SW480 (cell line): ENCODE measurements around the gene RHCG.

Experiments
- DNase-seq: peaks from one replicate; pipeline ENCODE4 v3.0.0-alpha.2; 2016; ENCODE audit warnings: low spot score

The RHCG gene

DNA sequence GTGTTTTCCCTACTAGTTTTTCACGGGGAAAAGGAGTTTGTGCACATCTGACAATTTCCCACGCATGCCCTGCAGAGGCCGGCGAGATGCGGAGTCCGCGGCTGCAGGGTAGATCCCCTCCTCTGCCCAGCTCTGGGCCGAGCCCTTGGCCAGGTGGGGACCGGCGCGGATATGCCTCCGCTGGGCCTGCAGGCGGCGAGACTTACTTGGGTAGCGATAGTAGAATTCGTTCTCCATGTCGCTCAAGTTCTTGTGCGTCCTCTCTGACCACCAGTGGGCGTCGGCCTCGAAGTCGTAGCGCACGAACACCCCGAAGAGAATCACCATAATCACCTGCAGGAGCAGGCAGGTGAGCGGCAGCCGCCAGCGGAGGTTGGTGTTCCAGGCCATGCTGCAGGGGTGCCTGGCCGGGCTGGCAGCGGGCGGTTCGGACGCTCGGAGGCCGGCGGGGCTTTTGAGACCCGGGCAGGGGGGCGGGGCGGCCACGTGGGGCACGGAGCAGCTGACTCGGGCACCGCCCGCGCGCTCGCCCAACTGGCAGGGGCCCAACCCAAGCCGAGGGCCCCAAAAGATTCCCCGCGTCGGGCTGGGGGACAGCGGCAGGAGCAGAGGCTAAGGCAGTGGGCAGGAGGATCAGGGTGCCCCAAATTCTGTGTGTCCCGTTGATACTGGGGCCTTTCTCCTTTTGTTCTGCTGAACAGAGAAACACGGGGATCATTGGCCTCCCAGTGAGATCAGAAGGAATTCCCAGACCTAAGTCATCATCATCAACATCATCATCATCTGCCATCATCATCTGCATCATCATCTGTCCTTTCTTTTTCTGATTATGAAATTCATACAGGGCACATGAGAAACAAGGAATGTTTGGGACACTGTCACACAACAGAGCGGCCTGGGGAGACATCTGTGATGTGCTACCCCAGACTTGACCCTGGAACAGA lies at the start of gene RHCG:
TSS of gene RHCG (minus strand) at position 429 of the 944 bp plus-strand sequence. CDS start at position 390, 39 bp downstream.
- peak; percentile 79 for DNase-seq

DNA sequence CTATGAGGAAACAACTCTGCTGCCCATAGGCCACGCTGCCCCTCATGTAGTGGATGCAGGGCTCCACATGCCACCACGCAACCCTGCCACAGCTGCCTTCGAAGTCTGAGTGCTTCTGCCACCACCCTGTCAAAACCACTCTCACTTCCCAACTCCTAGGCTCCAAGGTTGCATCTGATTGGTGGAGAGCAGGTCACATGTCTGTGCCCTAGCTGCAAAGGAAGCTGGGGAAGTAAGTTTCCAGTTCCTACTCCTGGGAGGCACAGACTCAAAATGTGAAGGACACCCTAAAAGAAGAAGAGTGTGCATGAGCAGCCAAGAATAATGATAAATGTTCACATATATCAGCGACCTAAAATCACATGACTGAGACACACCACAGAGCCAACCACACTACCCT lies 47.0 kb upstream of the RHCG start:
- no peak for DNase-seq

DNA sequence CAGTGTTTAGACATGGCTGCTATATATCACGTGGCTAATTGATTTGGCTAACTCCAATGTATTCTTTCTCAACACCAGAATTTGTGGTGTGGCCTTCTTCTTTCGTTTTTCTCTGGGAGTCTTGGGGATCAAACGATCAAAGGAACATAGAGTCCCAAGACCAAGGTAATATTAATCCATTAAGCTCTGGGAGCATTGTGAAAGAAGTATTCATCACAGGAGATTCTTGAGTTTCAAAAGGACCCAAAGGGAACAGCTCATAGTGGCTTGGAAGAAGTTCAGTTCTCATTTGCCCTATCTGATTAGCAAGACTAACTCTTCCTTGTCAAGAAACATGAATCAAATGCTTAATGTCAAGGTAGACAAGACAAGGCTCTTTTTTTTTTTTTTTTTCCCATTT lies 46.0 kb upstream of the RHCG start:
- DNase-seq = no peak

DNA sequence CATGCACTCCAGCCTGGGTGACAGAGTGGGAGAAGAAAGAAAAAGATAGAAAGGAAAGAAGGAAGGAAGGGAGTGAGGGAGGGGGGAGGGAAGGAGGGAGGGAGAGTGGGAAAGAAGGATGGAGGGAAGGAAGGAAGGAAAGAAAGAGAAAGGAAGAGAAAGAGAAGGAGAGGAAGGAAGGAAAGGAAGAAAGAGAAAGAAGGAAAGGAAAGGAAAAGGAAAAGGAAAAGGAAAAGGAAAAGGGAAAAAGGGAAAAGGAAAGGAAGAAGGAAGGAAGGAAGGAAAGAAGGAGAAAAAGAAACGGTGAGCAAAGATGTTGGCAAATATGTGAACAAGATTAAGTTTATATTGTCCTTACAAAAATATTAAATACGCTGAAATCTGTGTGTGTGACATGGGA lies 42.6 kb upstream of the RHCG start:
- DNase-seq = no peak

DNA sequence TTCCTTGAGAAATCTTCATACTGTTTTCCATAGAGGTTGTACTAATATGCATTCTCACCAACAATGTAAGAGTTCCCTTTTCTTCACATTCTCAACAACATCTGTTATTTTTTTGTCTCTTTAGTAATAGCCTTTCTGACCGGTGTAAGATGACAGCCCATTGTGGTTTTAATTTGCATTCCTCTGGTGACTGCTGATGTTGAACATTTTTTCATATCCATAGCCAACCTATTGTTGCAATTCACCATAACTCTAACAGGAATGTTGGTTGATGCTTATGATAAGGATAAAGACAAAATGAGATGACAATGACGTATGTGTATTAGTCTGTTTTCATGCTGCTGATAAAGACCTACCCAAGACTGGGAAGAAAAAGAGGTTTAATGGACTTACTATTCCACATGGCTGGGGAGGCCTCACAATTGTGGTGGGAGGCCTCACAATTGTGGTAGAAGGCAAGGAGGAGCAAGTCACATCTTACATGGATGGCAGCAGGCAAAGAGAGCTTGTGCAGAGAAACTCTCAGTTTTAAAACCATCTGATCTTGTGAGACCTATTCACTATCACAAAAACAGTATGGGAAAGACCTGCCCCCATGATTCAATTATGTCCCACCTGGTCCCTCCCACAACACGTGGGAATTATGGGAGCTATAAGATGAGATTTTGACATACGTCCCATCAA lies 37.6 kb upstream of the RHCG start:
- DNase-seq = no peak

DNA sequence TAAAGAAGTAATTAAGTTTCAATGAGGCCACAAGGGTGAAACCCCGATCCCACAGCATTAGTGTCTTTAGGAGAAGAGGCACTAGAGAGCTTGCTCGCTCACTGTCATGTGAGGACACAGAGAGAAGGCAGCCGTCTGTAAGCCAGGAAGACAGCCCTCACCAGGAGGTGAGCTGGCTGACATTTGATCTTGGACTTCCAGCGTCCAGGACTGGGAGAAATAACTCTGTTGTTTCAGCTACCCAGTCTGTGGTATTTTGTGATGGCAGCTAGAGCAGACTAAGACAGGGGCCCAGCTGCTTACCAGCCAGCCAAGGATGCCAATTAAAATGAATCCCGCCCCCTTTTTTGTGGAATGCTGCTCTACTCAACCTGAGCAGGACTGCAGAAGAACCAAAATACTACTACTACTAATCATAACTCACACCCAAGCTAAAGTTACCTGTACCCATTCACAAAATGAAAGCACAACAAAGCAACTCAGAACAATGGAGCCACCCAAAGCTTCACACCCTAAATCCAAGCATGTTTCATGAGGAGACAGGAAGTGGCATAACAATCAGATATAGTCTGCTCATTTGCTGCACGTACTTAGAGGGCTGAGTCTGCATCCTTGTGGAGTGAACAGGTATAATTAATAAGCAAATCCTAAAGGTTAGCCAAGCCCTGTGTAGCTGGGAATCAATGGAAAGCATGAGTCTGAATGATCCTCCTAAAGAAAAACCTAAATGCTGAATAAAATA lies 35.6 kb upstream of the RHCG start:
- DNase-seq = peak; percentile 17

DNA sequence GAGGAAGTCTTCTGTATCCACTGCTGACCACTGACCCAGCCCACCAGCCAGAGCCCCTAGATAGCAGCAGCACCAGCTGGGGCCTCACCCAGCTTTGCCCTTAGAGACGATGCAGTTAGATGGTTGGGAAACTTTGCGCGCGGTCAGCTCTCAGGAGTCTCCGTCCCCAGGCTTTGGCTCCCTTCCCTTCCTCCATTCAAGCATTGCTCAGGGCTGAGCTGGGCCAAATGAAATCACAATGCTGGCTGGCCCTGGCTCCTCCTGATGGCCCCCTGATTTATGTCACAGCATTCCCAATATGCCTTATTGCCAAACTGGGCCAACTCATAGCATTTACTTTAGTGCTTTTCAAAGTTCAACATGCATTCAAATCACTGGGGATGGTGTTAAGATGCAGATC lies 34.6 kb upstream of the RHCG start:
- no peak for DNase-seq

DNA sequence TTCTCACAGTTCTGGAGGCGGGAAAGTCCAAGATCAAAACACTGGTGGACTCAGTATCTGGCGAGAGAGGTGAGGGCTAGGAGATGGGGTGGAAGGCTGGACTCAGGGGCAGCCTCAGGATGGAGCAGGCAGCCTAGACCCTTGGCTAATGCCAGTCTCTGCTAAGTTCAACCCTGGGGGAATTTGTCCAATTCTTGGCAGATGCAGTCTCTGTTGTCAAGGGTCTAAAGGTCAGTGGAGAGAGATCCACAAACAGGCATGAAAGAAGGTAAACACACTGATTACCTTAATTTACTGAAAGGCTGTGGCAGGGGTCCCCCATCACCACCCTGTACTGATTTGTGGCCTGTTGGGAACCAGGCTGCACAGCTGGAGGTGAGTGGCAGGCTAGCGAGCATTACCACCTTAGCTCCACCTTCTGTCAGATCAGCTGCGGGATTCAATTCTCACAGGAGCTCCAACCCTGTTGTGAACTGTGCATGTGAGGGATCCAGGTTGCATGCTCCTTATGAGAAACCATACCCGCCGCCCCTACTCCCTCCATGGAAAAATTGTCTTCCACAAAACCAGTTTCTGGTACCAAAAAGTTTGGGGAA lies 32.5 kb upstream of the RHCG start:
- DNase-seq = no peak

DNA sequence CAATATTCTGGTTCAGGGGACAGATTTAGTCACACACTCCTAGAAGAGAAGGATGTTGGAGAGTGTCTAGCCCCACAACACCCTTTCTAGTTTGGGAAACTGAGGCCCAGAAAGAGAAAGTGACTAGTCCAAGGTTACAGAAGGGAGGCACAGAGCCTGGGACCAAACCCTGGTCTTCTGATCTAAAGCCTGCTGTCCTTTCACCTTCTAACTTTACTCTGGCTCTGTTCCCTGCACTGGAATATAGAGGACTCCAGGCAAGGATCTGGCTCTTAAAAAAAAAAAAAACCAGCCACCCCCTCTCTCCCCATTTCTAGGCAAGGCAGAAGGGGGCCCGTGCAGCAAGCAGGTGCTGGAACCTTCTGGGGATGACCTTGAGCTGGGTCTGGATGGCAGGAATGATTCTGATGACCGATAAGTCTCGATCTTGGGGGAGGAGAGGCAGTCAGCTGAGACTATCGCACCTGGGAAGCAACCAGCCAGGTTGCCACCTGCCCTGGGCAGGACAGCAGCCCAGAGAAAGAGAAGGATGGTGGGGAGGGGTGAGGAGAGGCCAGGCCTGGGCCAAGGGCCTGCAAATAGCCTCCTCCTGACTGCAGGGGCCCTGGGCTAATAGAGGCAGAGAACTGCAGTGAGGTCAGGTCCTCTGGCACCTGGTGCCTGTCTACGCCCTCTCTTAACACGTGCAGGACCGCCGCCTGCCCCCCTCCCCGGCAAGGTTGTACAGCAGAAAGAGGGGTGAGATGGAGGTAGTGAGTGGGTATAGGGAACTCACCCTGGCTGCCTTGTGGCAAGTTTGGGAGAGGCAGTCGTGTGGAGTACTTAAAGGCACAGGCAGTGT lies 30.4 kb upstream of the RHCG start:
- no peak for DNase-seq

DNA sequence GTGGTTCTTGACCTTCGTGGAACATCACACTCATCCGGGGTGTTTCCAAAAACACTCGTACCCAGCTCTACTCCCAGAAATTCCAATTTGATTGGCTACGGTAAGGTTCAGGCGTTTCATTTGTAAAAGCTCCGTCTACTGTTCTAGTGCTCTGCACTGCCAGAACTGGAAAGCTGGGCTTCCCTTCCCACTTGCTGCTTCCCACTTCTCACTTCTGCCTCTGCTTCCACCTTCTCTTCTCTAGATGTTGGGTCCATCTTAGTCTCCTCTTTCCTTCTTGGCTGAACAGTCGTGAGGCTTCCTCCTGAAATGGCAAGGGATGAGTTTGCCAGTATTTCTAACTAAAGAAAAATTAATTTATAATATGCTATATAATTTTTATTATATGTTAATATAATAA lies 29.8 kb upstream of the RHCG start:
- DNase-seq = no peak

DNA sequence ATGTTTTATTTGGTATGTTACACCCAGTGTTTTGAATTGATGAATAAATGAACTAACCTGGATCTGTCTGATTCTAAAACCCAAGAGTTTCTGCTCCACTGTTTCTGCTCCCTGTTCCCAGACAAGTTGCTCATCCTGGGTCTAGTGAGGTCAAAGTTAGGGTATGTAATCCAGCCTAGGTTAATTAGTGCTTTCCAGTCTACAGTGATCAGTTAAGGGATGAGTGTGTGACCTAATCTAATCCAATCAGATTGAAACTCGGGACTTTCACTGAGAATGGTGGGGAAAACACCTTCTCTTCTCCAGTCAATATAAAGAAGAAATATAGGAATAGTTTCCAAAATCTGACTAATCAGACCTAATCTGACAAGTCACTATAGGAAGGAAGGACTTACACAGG lies 27.8 kb upstream of the RHCG start:
- DNase-seq = no peak

DNA sequence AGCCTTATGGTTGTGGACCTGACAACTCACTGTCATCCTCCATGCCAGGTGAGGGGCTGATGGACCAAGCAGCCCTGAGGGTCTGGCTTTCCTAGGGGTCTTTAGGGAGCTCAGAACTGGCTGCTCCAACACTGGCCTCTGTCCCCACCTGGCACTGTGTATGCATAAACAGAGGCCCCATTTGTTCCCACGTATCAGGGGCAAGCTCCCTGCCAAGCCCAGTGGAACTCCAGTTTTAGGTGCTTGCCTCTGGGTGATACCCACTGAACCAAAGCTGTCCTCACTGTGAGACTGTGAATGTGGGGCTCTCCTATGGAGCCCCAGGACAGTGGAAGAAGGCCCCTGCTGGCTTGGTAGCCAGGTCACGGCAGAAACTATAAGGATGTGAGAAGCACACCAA lies 26.7 kb upstream of the RHCG start:
- DNase-seq = no peak

DNA sequence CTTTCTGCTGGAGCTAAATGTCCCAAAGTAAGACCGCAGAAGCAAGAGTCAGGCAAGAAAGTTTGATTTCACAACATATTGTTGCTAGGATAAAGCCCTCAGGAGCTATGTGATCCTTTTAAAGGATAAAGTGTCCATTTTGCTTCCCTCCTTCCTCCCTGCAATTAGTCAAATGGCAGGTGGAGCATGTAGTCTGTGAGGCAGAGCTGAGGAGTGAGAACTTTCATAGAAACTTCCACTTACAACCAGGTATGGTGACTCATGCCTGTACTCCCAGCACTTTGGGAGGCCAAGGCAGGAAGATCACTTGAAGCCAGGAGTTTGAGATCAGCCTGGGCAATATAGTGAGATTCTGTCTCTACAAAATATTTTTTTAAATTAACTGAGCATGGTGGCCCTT lies 25.2 kb upstream of the RHCG start:
- no peak for DNase-seq

DNA sequence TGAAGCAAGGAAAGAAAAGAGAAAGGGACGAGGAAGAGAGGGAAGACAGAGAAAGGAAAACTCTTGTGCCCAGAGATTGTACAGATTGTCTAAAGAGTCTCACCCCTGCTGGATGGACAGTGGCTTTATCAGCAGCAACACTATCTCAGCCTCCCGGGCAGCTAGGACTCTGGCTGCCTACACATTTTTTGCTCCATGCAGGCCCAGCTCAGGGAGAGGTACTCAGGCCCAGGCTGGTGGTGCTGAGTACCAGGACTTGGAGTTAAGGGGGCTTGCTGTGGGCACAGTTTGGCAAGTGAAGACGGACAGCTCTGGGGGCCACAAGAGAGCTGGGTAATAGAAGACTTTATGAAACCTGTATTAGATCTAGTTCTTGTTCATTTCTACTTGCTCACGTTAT lies 19.1 kb upstream of the RHCG start:
- no peak for DNase-seq

DNA sequence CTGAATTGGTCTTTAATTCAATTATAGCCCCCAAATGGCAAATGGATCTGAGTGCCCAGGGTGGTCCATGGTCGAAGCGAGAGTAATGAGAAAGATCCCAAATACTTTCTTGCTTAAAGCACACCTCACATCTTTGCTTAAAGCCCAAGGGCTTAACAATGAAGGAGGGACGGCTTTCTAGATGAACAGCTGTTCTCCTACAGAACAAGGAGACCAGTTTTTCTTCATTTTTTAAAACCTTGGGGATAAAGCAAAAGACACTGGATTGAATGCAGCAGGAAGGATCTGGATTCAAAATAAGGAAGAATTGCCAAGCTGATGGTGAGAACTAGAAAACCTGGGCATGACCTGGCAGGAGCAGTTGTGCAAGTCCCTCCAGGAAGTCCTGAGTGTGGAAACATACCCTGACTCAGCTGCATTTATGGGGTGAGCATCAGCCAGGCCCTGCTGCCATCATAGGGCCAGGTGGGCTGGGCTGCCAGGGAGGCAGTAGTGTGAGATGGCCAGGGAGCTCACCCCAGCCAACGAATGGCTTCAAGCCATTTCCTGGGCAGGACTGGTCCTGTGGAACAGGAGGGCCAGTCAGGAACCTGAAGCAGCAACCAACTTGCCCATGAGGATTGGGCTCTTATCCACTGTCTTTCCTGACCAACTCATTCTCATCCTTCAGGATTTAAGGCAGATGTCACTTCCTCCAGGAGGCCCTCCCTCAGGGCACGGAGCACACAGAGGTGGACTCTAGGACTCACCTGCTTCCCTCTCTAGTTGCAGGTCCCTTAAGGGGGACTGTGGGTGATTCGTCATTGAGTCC lies 18.4 kb upstream of the RHCG start:
- DNase-seq = no peak

DNA sequence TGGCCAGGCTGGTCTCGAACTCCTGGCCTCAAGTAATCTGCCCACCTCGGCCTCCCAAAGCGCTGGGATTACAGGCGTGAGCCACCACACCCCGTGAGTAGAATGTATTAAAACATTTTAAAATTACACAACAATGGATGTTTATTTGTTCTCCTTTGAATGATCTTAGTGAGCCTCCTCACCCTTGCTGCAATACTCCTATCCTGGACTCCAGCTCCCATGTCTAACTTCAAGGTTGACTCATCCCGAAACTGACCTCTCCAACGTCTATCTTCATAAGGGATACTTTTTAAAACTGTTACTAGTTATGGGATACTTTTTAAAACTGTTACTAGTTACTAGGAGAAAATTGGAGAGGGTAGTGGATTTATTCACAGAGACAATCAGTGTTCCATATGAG lies 17.8 kb upstream of the RHCG start:
- no peak for DNase-seq

DNA sequence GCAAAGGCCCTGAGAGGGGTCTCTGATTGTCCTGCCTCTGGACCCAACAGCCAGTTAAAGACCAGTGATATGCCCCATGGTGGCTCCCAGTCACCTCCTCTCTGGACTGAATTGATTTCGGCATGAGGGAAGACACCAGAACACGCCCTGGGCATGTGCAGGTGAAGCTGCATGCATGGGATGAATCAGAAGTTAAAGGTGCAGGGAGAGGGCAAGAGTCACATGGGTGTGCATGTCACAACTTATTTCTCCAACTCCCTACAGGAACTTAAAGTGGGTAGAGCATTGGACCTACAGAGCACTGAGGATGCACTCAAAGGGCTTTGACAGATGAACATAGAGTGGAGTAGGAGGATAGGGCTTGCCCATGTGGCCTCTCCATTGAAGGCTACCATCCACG lies 16.9 kb upstream of the RHCG start:
- no peak for DNase-seq

DNA sequence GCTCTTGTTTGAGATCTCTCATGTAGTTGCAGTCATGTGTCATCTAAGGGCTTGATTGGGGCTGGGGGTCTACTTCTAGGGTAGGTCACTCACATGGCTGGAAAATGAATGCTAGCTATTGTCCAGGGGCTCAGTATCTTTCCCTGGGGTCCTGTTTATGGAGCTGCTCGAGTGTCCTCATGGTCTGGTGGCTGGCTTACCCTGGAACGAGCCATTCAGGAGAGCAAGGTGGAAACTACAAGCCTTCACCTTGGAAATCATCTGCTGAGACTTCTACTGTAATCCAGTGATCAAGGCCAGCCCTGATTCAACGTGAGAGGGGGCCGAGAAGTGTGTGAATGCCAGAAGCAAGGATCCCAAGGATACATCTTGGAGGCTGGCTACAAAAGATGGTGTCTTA lies 16.2 kb upstream of the RHCG start:
- DNase-seq = no peak

DNA sequence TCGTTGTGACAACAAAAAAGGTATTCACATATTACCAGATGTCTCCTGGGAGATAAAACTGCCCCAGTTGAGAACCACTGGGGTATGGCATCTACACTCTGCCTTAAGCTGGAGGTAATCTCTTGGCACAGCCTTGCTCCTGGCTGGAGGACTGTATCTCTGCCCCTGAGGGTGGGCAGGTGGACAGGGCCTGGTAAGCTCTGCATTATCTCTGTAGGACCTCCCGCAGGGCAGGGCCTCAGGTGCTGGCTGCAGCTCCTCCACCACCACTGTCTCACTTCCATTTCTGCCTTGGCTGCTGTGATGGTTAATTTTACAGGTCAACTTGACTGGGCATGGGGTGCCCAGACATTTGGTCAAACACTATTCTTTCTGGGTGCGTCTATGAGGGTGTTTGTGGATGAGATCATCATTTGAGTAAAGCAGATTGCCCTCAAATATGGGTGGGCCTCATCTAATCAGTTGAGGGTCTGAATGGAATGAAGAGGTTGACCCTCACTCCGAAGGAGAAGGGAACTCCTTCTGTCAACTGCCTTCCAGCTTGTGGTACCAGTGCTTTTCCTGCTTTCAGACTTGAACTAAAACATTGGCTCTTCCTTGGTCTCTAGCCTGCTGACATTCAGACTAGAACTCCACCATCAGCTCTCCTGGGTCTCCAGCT lies 9.8 kb upstream of the RHCG start:
- DNase-seq = no peak

DNA sequence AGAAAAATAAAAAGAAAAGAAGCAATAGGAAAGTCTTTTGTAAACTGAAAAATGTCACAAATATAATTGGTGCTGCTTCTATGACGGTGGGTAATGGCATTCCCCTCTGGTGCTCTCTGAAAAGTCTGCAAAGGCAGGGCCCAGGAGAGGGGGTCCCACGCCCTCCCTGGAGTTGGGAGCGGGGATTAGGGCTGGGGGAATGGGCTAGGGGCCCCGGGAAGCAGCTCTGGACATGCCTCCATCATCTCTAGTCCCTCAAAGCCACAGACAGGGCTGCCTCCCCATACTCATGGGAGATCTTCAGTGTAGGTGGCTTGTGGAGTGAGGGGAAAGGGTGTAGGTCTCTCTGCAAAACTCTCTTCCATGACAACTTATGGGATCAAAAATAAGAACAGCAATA lies 7.8 kb upstream of the RHCG start:
- DNase-seq = no peak
